ENCODE data around the gene CTBP1.

The CTBP1 gene

DNA sequence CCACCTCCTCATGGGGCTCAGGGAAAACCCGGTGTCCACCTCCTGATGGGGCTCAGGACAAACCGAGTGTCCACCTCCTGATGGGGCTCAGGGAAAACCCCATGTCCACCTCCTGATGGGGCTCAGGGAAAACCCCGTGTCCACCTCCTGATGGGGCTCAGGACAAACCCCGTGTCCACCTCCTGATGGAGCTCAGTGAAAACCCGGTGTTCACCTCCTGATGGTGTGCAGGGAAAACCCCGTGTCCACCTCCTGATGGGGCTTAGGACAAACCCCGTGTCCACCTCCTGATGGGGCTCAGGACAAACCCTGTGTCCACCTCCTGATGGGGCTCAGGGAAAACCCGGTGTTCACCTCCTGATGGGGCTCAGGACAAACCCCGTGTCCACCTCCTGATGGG is 11.7 kb downstream of the CTBP1 start:
- DNase-seq, result peak; percentile 4

DNA sequence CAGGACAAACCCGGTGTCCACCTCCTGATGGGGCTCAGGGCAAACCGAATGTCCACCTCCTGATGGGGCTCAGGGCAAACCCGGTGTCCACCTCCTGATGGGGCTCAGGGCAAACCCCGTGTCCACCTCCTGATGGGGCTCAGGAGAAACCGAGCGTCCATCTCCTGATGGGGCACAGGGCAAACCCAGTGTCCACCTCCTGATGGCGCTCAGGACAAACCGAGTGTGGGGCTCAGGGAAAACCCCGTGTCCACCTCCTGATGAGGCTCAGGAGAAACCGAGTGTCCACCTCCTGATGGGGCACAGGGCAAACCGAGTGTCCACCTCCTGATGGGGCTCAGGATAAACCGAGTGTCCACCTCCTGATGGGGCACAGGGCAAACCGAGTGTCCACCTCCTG is 12.1 kb downstream of the CTBP1 start:
- peak; percentile 10 for DNase-seq

- DNase-seq, result peak; percentile 9
Observed at GRCh38 chr4:1236103-1236641, 12.8 kb downstream of the CTBP1 start.

DNA sequence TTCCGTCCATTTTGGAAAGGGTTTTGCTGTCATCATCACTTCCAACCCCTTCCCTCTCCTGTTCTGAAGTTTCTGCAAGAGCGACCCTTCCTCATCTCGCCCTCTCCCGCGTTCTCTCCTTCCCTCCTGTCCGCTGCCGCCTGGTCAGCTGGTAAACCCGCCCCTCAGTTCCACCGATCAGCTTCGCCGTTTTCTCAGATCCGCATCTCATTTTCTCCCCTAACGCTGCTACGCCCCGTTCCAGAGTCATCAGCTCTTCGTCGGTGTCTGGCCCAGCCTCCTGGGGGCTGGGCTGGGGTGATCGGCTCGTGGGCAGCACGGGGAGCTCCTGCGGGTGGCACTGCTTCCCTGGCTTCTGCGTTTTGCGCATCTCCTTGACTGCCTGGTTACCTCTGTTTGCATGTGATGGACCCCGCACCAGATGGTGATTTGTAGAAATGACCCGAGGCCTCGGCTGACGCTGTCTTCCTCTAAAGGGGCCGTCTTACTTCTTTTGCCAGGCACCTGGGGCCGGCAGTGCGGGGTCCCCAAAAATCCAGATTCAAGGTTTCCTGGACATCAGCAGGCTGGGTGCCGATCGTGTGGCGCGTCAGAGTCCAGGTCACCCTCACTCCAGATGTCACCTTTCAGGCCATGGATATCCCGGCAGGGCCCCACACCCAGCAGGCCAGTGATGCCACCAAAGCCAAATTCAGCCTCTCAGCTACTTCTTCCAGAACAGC is 13.4 kb downstream of the CTBP1 start:
- DNase-seq, result peak; percentile 3

DNA sequence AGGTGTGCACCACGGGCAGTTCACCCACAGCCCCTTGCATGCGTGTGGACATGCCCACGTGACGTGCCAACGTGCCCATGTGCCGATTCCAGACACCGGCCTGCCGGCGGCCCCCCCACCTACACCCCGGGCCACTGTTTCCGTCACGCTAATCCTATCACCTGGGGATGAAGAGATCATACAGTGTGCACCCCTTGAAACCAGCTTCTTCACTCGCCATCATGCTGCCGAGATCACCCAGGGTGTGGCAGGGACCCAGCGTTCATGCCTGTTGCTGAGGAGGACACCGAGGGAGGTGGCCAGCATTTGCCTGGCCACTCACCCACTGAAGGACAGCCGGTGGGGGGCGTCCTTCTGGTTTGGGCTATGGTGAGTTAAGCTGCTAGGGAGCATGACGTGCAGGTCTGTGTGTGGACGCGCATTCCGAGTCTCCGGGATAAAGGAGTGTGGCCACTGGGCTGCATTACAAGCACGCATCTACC is 14.1 kb downstream of the CTBP1 start:
- peak; percentile 7 for DNase-seq

DNA sequence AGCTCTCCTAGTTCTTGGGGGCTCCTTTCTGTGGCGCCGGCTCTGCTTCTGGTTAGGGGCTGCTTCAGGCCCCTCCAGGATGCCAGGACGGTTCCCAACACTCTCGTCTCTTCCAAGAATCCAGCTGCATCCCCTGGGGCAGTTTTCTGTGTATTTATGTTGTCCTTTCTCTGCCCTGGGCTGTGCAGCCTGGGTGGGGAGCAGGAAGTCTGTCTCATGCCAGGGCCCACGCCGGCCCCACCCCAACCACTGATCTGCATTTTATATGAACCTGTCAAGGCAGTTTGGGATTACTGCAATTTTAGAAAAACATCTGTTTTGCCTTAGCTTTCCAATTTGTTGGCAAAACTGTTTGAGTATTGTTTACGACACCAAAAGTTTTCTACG is 14.6 kb downstream of the CTBP1 start:
- no peak for DNase-seq

GRCh38 chr4:1233641-1234308 is 15.2 kb downstream of the CTBP1 start:
- no peak for DNase-seq

GRCh38 chr4:1232661-1233621 is 16.0 kb downstream of the CTBP1 start:
- no peak for DNase-seq

DNA sequence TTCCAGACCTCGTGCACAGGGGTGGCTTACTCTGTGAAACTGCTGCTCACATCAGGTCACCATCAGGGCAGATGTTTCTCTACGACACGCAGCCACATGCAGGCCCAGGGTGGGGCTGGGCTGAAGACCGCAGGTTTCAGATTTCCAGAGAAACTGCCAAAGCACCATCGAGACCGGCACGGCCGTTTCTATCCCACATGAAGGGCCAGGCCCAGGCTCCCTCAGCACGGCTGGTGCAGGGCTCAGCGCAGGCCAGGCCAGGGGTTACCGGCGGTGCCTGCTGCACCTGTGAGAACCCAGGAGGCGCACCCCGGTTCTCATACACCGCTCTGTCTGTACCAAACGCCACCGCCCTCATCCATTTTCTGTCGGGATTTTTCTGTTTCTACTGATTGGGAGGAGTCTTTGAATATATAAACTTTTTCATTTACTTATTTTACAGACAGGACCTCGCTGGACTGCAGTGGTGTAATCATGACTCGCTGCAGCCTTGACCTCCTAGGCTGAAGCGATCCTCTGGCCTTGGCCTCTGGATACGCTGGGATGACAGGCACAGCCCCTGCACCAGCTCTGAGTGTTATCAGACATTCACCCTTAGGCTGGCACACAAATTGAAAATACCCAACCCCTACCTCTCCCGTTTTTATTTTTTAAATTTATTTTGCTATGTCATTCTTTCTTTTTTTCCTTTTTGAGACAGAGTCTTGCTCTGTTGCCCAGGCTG is 17.1 kb downstream of the CTBP1 start:
- DNase-seq, result no peak

DNA sequence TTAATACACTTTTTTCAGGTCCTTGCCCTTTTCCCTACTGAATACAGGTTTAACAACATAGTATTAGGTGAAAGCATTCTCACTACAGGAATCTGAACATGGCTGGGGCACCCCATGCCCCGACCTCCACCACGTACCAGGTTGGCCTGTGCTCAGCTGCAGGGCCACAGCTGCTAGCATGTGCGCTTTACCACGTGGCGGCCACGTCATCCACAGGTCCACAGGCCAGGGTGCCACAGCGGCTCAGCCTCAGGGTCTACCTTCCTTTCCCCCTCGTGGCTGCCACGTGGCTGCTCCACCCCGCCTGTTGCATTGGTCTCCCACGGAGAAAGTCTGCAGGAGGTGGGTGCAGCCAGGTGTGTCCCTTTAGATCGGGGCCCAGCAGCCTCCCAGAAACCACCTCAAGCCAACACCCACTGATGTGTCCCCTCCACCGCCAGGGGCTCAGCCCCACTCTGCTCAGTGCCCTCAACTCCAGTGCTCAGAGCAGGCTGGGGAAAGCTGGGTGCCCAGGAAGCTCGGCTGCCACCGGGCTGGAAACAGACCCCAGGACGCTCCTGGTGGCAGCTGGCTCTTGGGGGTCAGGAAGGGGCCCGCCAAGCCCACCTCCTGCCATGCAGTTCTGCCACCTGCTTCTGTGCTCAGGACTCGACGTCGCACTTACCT is 17.8 kb downstream of the CTBP1 start:
- no peak for DNase-seq

- DNase-seq, result no peak
Observed at GRCh38 chr4:1230316-1230715, 18.6 kb downstream of the CTBP1 start.

GRCh38 chr4:1229117-1229849 is 19.6 kb downstream of the CTBP1 start:
- no peak for DNase-seq

DNA sequence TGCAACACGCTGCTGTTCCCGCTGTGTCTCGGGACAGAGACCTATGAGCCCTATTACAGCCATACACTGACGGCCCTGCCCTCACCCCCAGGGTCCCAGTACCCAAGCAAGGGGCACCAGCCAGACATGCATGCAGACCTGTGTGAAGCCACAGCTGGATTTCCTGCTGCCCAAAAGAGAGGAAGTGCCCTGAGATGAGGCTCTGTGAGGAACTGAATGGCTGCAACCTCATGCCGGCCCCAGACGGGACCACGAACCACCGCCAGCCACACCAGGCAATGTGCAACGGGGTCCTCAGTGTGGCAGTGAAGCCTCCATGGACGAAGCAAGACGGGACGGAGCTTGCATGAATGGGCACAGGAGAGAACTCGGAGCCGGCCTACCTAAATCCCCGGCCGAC is 21.1 kb downstream of the CTBP1 start:
- DNase-seq, result no peak

- no peak for DNase-seq
Observed at GRCh38 chr4:1226598-1226997, 22.3 kb downstream of the CTBP1 start.

- no peak for DNase-seq
Observed at GRCh38 chr4:1226144-1226481, 22.8 kb downstream of the CTBP1 start.

DNA sequence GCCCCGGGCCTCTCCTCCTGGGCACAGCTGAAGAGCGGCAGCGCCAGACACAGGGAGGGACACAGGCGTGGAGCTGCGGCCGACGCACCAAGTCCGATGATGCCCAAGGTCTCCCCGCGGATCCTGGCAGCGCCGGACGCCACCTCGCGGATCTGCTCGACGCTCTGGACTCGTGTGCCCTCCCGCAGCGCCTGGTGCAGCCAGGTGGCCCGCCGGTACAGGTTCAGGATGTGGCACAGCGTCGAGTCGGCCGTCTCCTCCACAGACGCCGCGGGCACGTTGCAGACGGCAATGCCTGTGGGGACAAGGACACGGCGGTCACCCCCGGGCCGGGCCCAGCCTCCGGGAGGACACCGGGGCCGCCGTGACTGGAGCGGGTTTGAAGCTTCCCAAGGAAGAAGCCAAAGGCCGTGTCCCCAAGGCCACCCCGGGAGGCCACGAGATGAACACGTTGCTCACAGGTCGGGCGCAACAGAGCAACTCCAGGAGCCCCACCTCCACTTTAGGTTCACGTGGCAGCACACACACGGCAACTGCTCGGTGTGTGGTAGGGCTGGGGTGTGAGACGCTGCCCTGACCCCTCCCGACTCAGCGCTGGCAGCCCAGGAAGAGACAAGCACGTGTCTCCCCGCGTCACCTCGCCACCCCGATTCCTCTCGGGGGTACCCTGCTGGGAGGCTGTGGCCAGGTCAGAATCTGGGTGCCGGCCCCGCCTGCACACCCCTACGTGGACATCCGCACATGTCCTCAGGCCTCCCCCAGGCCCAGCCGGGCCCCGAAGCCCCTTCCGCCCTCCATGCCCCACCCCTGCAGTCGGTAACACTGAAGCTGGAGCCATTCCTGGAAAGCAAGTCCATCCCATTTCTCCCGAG is 23.4 kb downstream of the CTBP1 start:
- no peak for DNase-seq

DNA sequence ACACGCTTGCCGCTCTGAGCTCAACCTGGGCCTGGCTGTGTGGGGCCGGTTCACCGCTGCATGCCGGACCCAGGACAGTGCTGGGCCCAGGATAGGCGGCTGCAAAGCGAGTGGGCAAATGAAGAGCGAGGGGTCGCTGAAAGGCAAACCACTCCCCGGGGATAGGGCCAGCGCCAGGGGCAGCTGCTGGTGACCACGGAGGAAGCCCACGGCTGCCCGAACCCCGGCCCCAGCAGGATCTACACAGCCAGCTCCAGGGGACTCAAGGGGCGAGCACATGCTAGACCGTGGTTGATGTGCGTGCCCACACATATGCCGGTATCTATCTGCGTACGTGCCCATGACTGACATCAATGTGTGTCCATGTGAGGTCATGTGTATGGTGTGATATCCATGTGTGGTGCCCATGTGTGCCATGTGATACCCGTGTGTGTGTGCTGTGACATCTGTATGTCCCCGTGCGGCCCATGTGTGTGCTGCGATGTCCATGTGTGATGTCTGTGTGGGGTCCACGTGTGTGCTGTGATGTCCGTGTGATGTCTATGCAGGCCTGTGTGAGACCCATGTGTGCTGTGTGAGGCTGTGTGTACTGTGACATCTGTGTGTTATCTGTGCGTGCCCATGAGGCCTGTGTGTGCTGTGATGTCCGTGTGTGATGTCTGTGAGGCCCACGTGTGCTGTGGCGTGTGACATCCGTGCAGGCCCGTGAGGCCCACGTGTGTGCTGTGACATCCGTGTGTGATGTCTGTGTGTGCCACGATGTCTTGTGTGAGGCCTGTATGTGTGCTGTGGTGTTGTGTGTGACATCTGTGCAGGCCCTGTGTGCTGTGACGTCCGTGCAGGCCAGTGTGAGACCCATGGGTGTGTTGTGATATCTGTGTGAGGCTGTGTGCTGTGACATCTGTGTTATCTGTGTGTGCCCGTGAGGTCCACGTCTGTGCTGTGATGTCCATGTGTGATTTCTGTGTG is 24.8 kb downstream of the CTBP1 start:
- DNase-seq, result no peak

- DNase-seq, result no peak
Observed at GRCh38 chr4:1222938-1223690, 25.8 kb downstream of the CTBP1 start.
